GM12892 (cell line): ENCODE measurements around the gene GATA2.

Experiments
- POLR2A ChIP-seq: IDR thresholded peaks from 2 replicates; pipeline ENCODE4 v1.6.1; 2011; ENCODE audit warnings: low read depth, low read length, control low read depth
- TAF1 ChIP-seq: IDR thresholded peaks from 2 replicates; pipeline ENCODE4 v1.6.1; 2011; ENCODE audit warnings: low read depth, mild to moderate bottlenecking, control low read depth, low read length, borderline replicate concordance

DNA sequence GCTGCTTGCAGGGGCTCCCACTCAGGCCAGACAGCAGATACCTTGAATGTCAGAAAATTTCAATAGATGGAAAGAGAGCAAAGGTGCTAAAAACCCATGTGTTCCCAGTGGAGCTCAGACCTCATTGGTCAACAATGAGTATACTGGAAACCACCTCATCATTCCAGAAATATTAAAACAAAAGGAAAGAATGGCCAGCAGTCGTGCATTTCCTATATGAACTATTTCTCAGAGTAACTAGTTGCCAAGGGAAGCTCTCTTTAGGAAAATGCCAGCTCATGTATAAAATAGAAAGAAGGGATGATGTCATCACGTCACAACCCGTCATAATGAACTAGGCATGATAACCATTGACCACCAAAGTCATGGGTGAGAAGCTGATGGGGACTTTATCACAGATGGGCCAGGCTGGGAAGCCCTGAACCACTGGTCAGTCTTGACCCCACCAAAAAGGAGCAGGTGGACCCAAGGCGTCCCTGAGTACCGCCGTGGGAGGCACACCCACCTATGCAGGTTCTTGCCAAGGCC is 43.8 kb downstream of the GATA2 start:
- no peak for TF ChIP-seq TAF1
- no peak for TF ChIP-seq POLR2A
